ENCODE measurements around the gene ACTN1. TPM values are rescaled to one million over a fixed set of nuclear protein-coding genes. Genes with fewer than 3 reads are reported as not detected.

The ACTN1 gene
- polyA plus RNA-seq, 1 donor: 46.3 TPM

- DNase-seq: no peak
Measured at GRCh38 chr14:68951035-68951797, 27.9 kb downstream of the ACTN1 start.

- DNase-seq: no peak
Measured at GRCh38 chr14:68950111-68950510, 29.0 kb downstream of the ACTN1 start.

DNA sequence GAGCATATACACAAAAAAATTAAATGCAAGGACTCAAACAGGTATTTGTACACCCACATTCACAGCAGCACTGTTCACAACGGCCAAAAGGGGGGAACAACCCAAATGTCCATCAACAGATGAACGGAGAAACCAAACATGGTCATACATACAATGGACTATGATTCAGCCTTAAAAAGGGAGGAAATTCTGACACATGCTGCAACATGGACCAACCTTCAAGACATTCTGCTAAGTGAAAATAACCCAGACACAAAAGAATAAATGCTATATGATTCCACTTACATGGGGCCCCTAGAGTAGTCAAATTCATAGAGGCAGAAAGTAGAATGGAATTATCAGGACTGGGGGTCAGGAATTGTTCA, 29.5 kb downstream of the ACTN1 start:
- DNase-seq: no peak

- DNase-seq: no peak
Measured at GRCh38 chr14:68948686-68949600, 30.2 kb downstream of the ACTN1 start.

DNA sequence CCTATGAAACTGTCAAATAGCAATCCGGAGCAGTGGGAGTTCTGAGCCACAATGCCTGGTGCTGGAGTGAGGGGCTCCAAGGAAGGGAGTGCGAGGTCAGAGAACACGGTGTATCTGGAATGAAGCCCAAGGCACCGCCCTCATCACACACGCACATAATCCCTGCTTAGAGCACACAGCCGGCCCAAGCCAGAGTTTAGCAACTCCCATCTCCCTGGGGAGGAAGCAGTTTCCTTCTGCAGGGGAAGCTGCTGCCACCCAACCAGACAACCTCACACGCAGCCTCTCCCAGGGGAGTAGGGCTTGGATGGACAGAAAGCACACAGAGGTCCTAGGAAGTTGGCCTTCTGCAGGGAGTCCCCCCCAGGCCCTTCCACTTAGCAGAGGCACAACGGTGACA, 31.3 kb downstream of the ACTN1 start:
- no peak for DNase-seq

DNA sequence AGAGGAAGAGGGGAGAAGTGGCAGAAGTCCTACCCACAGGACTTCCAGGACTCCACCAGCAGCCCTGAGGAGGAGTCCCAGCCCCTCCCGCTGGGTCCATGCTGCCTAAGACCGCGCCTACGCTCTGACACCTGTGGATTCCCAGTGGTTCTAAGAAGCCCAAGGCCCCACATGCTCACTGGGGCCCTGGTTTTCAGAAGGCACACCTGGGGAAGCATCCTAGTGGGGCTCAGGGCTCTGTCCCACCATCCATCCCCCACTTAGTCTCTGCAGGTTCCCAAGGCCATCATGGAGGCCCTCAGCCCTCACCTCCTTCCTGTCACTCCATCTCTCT, 32.6 kb downstream of the ACTN1 start:
- DNase-seq: no peak

GRCh38 chr14:68945585-68946488, 33.3 kb downstream of the ACTN1 start:
- no peak for DNase-seq

- DNase-seq: no peak
Measured at GRCh38 chr14:68945190-68945584, 33.9 kb downstream of the ACTN1 start.

DNA sequence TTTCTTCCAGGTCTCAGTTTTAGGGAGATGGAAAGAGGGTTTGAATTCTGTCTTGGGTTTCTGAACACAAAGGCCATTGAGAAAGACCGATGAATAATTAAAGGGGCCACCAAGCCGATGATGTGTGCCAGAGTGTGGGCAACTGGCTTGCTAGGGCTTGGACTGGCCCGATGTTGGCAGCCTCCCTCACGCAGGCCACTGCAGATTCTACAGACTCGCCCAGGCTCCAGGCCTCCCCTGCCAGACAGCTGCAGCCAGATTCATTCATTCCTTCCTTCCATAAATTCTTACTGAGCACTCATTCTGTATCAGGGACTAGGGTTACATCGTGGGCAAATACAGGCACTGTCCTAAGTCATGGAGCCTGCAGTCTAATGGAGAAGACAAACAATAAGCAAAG, 34.9 kb downstream of the ACTN1 start:
- DNase-seq: no peak

GRCh38 chr14:68943107-68943506, 36.0 kb downstream of the ACTN1 start:
- no peak for DNase-seq

- DNase-seq: no peak
Measured at GRCh38 chr14:68942296-68943035, 36.6 kb downstream of the ACTN1 start.

DNA sequence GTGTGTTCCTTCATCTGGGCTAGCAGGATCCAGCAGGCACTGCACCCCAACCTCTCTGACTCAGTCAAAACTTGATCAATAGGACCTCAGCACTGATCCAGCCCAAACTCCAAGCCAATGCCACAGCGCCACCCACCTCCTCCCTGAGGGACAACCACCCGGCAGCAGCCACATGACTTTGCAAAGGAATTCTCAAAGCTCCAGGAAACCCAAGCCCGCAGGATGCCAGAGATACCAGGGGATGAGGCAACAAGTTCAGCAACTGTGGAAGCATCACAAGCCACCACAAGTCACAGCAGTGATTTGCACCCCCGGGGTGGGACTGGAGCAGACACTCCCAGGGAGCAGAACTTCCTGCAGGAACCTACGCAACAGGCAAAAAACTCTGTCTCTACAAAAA, 37.3 kb downstream of the ACTN1 start:
- DNase-seq: no peak

DNA sequence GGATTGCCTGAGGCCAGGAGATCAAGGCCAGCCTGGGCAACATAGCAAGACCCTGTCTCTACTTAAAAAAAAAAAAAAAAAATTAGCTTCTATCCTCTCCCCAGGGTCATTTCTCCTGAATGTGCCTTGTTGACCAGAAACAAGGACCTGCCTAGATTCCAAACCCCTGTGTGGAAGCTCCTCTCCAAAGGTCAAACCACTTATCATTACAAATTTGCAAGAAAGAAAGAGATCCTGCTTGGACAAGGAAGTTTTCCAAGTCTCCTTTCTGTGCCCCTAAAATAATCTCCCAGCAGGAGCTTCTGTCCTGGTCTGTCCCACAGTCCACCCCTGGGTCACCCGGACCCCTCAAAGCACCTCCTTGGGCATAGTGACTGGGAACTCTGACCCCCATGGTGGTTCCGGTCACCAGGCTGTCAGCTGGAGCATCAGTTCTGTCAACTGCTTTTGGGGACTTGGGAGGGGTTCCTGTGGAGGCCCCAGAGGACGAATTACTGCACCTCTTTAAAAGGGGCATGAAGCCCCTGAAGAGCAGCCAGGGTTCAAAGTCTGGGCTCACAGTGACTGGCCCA, 38.4 kb downstream of the ACTN1 start:
- no peak for DNase-seq

DNA sequence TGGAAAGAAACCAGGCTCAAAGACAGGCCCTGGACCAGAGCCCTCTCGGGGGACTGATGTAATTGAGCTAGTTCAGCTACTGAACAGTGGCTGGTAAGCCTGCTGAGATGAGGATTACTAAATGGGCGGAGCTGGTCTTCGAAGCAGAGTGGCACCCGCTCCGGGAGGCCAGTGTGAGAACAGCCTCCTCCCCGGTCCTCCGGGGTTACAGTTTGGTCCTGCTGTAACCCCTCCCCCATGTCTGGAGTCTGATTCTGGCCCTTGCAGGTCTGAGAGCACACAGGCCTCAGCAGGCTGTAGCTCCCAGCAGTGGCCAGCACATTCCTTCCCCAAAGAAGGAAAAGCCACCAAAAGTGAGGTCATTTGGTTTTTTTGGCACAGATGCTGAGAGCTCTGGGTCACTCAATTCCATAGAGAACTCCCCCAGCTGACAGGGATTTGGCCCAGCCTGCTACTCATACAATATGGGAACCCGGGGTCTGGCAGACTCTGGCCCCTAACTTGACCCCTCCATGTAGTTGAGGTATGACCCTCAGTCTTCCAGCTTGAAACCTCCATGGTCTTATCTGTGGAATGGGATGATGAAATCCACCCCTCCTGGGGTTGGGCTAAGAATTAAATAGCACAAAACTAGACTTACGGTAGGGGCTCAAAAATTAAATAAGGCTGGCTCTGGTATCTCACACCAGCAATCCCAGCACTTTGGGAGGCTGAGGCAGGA, 39.0 kb downstream of the ACTN1 start:
- peak; percentile 56 for DNase-seq

DNA sequence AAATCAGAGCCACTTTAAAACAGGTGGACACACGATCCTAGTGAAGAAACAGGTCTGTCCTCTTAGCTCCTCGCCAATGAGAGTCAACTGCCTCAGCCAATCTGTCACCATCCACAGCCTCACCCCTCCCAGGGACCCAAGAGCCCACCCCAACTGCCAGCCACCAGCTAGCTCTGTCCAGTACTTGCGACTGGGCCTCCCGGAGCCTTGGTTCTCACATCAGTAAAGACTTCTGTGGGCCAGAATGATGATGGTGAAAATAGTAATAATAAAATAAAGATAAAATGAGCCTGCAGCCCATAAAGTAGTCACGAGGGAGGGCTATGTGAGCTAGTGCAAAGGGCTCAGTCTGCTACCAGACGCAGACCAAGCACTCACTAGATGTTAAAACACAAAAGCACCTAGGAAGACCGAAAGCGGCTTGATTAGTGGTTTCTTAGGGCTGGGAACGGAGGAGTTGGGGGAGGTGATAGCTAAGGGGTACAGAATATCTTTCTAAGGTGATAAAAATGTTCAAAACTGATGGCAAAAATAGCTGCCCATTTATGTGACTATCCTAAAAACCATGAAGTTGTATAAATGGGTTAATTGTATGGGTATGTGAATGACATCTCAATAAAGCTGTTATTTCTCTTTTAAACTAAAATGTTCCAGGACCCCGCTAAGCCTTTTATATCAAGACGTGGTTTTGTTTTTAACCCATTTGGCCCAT, 39.8 kb downstream of the ACTN1 start:
- DNase-seq: no peak

- DNase-seq: no peak
Measured at GRCh38 chr14:68938271-68939150, 40.6 kb downstream of the ACTN1 start.

- DNase-seq: no peak
Measured at GRCh38 chr14:68937471-68938270, 41.4 kb downstream of the ACTN1 start.

GRCh38 chr14:68936980-68937379, 42.1 kb downstream of the ACTN1 start:
- DNase-seq: no peak

DNA sequence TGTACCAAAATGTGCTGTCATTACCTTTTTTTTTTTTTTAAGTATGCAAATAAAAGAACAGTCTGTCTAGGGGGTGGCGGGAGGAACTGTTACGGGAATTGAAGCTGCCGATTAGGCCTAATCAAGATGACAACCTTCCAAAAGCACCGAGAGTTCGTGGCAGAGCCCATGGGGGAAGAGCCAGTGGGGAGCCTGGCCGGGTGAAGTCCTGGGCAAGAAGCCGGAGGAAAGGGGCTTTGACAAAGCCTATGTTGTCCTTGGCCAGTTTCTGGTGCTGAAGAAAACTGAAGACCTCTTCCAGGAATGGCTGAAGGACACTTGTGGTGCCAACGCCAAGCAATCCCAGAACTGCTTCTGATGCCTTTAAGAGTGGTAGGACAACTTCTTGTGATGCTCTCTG, 42.6 kb downstream of the ACTN1 start:
- no peak for DNase-seq

Data from hindlimb muscle (tissue), 1 donor.